Measurements from ENCODE around the gene NKAIN1.
A peak's percentile ranks its signal among the peaks of the same experiment; 100 is the strongest.
"Not testable (repeated sequence)": the region's sequence is repeated elsewhere in the genome, so short reads cannot be mapped to it uniquely, and the experiment has no call there.

The NKAIN1 gene

DNA sequence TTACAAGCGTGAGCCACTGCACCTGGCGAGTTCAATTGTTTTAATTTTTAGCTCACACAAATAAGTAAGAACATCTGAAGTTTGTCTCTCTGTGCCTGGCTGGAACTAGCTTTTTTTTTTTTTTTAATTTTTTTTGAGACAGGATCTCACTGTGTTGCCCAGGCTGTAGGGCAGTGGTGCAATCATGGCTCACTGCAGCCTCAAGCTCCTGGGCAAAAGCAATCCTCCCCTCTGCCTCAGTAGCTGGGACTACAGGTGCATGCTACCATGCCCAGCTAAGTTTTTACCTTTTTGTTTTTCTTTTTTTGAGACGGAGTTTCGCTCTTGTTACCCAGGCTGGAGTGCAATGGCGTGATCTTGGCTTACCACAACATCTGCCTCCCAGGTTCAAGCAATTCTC, 7.9 kb downstream of the NKAIN1 start:
- DNase-seq = no peak

DNA sequence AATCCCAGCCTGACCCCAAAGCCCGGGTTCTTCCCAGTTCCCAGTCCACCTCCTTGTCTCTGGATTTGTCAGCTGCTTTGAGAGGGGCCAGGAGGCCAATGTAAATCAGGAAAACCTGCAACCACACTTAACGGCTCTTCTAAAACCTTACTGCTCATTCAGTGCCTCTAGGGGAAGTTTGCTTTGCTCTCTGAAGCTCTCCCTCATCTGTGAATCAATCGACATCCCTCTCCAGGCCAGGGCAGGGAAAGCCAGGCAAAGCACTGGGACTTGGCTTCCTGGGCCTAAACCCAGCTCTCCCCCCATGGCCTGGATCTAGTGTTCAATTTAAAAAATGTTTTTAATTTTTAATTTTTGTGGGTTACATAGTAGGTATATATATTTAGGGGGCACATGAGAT, 9.3 kb downstream of the NKAIN1 start:
- no peak for DNase-seq

DNA sequence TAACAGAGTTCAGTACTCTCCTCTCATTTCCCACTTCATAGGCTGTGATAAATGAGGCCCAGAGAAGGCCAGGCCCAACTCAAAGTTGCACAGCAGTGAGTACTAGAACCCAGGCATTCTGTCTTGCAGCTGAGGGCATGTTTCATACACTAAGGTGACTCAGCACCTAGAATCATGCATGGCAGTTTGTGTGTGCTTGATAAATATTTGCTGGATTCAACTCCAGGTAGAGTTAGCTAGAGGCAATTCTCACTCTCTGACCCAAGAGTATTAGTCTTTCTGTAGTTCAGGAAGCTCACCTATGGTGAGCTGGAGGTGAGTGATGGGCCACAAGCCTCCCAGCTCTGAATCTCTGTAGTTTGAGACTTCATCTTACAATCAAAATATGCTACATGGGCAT, 10.7 kb downstream of the NKAIN1 start:
- DNase-seq = no peak

DNA sequence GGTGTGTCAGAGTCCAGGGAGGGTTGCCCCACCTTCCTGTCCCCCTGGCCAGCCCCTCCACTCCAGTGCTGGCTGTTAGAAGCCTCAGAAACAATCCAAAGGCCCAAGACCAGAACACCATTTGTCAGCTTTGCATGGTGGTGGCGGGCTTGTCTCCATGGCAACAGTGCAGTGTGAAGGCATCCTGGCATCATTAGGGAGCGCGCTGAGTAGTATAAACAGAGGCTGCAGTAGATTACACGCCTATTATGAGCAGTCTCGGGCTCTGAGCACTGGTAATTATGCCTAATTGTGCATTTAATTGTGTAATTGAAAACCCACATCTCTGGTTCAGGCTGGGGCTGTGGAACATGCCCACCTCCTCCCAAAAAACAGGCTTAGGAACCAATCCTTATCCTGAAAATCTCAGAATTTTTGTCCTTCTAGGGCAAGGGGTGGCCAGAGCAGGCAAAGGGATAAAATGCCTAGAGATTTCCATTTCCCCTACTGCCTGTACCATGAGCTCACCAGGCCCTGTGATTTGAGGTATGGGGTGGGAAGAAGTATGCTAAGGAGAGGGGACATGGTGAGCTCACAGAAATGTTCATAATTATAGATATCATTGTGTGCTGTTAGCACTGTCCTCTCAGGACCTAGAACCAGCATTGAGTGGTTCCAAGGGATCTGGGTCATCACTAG, 11.7 kb downstream of the NKAIN1 start:
- no peak for DNase-seq

DNA sequence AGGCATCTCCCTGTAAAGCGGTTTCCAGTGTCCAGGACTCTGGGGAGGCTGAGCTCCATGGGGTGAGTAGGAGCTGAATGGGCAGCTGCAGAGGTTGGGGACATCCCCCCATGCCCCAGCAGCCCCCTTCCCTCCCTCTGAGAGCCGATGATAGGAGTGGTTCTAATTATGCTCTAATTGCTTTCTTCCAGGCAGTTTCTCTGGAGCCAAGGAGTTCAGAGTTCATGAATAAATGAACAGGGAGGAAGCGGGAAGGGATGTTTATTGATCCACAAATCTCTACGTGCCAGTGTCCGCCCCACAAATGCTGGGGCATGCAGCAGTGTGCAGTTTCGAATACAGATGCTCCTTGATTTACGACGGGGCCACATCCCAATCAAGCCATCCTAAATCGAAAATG, 15.6 kb downstream of the NKAIN1 start:
- DNase-seq = no peak

DNA sequence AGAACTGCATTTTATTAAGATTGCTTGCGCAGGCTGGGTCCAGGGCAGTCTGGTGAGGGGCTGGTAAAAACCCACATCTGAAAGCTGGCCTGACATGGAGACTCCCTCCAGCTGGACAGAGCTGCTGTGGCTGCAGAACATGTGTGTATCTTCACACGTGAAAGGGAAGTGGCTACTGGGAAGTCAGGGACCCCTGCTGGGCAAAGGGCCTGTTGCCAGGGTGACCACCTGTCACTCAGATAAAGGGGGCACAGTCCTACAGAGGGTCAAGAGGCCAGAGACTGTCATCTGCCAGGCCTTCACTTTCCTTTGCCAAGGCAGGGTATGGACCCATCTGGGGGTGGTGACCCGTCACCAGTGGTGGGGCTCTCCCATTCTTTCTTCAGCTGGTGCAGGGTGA, 17.5 kb downstream of the NKAIN1 start:
- no peak for DNase-seq

DNA sequence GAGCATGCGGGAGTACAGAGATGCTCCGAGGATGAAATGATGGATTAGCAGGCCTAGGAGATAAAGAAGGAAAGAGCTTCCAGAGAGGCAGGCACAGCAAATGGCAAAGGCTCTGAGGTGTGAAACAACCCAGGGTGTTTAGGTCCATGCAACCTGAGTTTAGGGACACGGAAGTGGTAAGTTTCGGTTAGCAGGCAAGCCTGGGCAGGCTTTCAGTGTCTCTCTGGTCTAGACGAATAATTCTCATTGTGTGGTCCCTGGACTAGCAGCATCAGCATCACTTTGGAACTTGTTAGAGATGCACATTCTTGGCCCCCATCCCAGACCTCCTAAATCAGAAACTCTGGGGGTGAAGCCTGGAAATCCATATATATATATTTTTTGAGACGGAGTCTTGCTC, 18.6 kb downstream of the NKAIN1 start:
- no peak for DNase-seq

DNA sequence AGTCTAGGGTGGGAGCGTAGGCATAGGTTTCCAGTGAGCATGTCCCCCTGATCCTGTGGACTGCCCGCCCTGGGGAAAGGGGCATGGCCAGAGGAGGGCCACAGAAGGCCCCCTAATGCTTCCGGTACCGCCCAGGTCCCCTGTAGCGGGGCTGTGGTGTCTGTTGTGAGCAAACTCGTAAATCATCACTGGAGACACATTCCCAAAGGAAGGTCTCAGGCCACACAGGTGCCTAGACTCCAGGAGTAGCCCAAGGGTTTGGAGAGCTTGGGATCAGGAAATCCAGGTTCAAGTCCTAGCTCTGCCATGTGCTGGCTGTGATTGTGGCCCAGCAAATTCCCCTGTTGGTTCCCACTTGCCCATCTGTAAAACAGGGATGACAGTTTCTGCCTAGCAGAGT, 20.2 kb downstream of the NKAIN1 start:
- no peak for DNase-seq

DNA sequence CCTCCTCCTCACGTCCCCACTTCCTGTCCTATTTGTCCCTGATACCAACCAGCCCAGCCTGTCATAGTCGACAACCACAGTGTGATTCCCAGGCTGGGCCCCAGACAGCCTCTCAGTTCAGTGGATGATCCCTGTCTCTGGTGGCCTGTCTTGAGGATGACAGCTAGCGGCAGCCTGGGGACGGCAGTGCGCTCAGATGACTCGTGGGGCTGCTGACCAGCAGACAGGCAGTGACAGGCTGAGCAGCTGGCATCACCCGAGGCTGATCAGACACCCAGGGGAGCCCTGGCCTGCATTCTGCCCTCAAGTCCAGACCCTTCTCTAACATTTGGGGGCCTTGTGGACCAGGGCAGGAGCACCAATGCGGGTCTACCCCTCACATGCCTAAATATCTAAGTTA, 21.0 kb downstream of the NKAIN1 start:
- DNase-seq = no peak

DNA sequence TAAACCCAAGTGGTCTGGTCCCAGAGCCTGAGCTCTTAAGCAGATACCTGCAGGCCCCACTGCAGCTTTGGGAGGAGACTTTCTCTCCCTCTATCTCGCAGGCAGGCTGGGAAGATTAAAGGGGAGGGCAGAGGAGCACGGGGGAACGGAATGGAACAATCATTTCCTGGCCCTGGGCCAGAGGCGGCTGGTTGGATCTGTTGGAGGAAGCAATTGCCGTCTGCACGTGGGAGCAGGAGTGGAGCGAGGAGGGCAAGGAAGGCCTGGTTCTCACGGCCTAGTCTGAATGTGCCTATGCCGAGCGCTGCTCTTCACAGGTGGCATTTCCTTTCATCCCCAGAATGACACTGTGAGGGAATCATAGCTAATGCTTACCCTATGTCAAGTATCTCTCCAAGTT, 23.7 kb downstream of the NKAIN1 start:
- peak; percentile 79 for DNase-seq

DNA sequence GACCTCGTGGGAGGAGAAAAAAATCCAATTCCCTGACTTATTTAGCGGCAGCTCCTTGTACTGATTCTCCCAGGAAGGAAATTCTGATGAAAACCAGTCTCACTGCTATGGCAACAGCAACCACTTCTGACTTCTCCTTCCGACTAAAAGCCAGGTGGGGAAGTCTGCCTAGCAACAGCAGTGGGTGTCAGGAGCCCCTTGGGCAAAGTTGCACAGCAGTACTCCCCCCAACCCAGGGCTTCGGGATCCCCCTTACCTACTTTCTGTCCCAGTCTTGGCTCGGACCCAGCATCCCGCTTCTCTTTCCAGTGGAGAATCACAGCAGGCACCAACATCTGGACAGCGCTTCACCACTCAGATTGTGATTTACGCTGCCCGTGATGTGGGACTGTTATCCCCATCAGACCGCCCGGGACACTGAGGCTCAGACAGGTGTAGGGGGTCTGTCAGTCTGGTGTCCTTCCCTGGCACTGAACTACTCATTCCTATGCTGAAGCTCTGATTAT, 24.6 kb downstream of the NKAIN1 start:
- no peak for DNase-seq

DNA sequence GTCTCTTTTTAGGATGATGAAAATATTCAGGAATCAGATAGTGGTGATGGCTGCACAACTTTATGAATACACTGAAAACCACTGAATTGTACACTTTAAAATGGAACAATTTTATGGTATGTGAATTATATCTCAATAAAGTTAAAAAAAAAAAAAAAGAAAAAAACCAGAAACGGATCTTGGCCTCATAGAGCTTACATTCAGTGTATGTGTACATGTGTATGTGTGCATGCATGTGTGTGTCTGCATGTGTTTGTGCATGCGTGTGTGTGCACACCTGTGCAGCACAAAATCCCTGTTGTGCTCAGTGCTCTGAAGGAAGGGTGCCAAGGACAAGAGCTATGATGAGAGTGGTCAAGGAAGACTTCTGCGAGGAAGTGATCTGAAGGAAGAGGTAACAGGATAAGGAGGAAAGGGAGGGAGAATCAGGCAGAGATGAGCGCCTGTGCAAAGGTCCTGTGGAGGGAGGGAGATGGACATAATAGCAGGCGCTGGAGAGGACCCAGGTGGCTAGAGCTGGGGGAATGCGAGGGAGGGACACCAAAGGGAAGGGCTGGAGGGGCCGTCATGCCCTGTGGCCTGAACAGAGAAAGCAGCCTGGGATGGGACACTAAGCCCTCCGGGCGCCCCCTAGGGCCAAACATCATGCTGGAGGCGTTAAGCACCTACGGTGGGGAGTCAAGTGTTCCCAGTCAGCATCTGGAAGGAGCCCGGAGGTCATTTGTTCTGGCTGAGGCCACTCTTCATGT, 25.2 kb downstream of the NKAIN1 start:
- no peak for DNase-seq

DNA sequence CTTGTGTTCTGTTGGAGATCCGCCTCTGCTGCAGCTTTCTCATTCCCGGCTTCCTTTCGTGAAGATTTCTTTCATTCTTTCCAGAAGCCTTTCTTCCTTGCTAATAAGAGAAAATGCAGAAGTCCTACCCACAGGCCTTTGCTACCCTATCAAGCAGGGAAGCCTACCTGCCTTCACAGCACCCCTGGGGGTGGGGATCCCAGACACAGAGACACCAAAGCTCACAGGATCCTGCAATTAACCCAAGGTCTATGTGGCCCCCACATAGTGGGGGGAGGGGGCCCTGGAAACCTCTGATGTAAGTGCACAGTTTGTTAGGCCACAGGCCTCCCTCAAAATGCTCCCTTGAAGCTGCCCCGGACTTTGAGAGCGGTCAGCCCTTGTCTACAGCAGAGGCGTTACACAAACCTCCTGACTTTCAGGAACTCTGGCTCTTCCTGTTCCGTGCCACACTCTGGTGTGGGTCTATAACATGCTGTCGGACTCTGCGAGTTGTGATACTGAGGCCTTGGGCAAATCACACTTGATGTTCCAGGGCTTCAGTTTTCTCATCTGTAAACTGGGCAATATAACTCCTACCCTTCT, 31.2 kb downstream of the NKAIN1 start:
- DNase-seq = no peak

DNA sequence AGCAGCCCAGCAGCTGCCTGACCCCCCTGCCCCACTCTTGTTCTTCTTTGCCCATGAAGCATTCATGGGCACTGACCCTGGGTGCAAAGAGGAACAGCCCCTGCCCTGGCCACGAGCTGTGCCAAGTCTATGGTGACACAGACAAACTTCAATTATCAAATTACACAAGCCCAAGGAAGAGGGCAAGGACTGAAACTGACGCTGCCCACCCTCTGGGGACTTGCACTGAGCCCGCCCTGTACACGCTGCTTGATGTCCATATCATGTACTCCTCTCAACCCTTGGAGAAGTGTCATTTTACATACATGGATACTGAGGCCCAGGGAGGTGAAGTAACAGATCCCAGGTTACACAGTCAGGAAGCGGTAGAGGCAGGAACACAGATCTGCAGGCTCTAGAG, 32.1 kb downstream of the NKAIN1 start:
- no peak for DNase-seq

DNA sequence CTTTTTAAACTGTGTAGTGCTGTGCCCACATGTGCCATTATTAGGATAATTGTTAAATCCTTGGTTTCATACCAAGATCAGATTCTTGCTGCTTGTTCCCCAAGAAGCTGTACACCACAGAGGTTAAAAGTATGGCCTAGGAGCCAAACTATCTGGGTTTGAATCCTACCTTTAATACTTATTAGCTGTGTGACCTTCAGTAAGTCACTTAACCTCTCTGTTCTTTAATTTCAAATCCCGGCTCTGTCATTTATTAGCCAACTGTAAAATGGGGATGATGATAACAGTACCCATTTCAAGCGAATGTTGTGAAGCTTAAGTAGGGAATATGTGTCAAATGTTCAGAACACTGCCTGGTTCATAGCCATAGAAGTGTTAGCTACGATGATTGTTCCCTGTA, 32.6 kb downstream of the NKAIN1 start:
- DNase-seq = no peak

DNA sequence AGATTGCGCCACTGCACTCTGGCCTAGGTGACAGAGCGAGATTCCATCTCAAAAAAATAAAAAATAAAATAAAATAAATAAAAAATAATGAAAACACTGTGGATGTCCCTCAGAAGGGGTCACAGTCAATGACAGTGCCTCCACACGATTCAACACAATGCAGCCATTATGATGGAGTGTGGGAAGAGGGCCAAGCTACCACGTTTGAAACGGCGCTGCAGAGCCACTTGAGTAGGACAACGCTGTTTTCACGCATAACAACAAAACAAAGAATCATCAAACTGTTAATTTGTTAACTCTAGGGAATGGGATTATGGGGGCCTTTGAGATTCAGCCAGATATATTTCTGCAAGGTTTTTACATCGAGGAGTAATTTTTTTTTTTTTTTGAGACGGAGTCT, 36.5 kb downstream of the NKAIN1 start:
- no peak for DNase-seq

DNA sequence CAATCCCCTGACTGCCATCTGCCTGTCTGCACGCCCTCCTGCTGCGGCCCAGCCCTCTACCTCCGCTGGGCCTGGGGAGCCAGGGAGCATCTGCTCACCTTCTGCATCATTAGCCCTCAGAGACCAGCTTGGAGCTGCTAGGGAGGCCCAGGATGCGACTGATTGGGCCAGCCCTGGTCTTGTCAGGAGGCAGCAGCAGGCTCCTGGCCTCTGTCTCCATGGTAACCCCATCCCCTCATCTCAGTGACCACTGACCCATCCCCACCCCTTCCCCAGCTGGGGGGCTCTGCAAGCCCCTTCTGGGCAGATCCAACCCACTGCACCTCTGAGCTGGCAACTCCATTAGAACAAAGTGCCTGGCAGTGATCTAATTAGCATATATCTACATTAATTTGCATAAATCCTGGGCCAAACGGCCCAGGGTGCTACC, 37.7 kb downstream of the NKAIN1 start:
- no peak for DNase-seq

DNA sequence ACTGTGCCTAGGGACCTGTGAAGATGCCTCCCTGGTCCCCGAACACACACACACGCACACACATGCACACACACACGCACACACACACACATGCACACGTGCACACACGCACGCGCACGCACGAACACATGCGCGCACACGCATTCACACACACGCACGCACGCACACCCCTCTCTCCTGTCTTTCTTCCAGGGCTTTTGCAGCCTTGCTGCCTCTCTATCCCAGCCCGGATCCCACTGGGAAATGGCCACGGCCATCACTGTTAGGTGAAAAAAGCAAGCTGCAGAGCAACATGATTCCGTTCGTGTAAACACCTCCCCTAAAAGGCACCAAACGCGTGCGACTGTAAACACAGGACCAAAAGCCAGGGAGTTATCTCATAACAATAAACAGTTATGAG, 39.7 kb downstream of the NKAIN1 start:
- no peak for DNase-seq

DNA sequence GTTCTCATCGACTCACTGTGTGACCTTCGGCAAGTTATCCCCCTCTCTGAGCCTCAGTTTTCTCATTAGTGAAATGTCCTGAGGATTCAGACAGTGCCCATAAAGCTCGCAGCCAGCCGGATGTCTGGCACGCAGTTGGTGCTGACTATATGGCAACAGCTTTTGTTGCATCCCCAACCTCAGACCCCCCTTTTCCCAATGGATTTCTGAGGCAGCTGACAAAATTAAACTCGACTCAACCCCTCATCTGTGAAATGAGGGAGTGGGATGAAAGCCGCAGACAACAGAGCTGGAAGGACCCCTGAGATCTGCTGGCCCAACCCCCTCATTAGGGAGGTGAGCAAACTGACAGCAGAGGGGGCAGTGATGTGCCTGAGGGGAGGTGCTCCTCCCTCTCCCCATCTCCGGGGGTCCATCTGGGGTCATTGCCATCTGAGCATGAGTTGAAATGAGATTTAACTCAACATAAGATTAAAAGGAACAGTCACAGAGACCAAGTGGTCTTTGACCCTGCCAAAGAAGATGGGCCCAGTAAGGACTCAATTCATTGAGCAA, 40.4 kb downstream of the NKAIN1 start:
- DNase-seq = no peak

DNA sequence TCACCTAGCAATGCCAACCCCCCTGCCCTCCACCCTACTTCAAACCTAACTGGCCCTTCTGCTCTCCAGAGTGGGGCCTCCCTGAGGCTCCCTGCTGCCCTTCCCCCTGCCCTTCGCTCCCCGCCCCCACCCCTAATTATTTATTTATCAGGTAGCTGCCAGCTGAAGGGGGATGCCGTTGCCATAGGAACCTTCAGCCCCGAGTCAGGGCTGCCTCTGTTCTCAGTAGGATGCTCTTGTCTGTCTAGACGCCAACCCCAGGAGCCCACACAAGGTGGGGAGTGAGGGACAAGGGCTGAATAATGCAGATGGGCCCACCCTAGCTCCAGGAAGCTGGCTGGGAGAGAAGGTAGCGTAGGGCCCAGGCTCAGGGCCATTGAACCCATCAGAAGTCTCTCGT, 41.1 kb downstream of the NKAIN1 start:
- no peak for DNase-seq

DNA sequence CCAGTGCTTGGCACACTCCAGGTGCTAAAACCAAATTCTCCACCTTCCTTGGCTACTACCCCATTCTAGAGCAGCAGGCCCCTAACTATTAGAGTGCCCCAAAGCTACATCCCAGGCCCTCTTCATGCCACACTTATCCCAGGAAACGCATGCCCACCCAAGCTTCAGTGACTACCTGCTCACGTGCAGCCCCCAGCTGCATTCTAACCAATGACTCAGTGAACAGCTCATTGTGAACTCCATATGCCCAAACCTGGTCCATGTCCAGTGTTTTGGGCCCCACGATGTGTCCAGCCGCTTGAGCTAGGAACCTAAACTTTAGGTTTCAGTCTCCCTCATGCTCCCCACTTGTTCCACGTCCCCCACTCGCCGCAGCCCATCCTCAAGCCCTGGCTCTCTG, 41.5 kb downstream of the NKAIN1 start:
- no peak for DNase-seq

DNA sequence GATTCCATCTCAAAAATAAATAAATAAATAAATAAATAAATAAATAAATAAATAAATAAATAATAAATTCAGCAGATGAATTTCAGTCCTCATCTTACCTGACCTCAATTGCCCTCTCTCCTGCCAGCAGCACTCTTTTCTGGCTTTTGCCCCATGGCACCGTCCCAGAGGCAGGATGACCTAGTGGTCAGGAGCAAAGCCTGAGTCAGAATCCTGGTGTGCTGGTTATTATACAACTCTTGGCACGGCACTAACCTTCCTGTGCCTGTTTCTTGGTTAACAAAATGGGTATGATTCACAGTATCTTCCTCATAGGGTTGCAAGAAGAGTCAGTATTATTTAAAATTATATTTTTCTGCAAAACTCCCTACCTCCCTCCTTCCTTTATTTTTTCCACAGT, 43.0 kb downstream of the NKAIN1 start:
- no peak for DNase-seq

DNA sequence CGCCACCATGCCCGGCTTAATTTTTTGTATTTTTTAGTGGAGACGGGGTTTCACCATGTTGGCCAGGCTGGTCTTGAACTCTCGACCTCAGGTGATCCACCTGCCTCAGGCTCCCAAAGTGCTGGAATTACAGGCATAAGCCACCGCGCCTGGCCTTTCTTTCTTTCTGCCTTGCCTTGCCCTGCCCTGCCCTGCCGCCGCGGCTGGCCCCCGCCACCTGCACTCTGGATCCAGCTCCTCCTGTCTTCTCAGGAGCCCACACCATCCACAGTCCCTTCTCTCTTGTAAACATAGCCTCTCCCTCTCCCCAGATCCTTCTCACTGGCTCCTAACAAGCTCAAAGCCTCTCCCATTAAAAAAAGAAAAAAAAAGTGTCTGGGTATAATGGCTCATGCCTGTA, 44.4 kb downstream of the NKAIN1 start:
- DNase-seq = not testable (repeated sequence)

DNA sequence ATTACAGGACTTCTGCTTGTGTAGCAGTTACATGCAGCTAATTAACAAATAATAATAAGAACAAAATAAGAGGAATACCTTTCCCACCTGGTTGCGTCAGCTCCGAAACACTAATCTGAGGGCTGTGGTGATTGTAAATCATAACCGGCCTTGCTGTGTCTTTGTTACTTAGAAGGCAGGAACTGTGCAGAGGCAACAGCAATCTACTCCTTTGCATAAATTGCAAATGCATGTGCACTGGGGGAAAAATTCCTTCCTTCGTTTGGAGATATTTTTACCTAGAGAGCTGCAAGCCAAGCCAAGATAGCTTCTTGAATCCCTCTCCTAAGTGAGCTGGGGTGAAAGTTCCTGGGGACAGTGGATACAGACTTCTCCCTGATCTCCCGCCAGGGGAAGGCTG, 46.0 kb downstream of the NKAIN1 start:
- DNase-seq = no peak
